NT2/D1 (cell line): Measurements from ENCODE around the gene EHHADH.

Experiments used
- DNase-seq: peaks from one replicate; pipeline ENCODE4 v3.0.0-alpha.2; 2011; ENCODE audit warnings: low read depth, low spot score
- H3K27me3 ChIP-seq: 2 replicates; pipeline ENCODE4 v1.6.0; 2011; ENCODE audit warnings: mild to moderate bottlenecking; ENCODE audit not compliant: insufficient read length, insufficient read depth
- H3K36me3 ChIP-seq: 2 replicates; pipeline ENCODE4 v1.6.1; 2011; ENCODE audit warnings: mild to moderate bottlenecking, low read length, mixed read lengths; ENCODE audit not compliant: insufficient read depth, insufficient read length
- H3K4me1 ChIP-seq: 2 replicates; pipeline ENCODE4 v1.5.1; 2011; ENCODE audit not compliant: insufficient read depth, insufficient read length
- H3K4me3 ChIP-seq: 2 replicates; pipeline ENCODE4 v1.5.1; 2011; ENCODE audit warnings: low read depth; ENCODE audit not compliant: insufficient read length
- H3K9ac ChIP-seq: 2 replicates; pipeline ENCODE4 v1.6.0; 2011; ENCODE audit warnings: low read depth; ENCODE audit not compliant: insufficient read length
- H3K9me3 ChIP-seq: 2 replicates; pipeline ENCODE4 v1.5.1; 2011; ENCODE audit warnings: mild to moderate bottlenecking, low read length; ENCODE audit not compliant: insufficient read depth
- SUZ12 ChIP-seq: IDR thresholded peaks from 2 replicates; pipeline ENCODE4 v1.6.1; 2011; ENCODE audit not compliant: insufficient read length, insufficient read depth; ENCODE audit errors: extremely low read depth
- YY1 ChIP-seq: IDR thresholded peaks from 2 replicates; pipeline ENCODE4 v1.6.1; 2011; ENCODE audit not compliant: insufficient read length, insufficient read depth
- ZNF274 ChIP-seq: IDR thresholded peaks from 2 replicates; pipeline ENCODE4 v1.6.1; 2011; ENCODE audit warnings: mild to moderate bottlenecking, low read depth, low read length

Gene EHHADH

GRCh38 chr3:185280572-185281365 lies 26.9 kb upstream of the EHHADH start:
- no peaks in the 10 kb centered on the region for H3K4me1 ChIP-seq
- H3K36me3 ChIP-seq: peaks cover 11% of the 10 kb centered on the region
- no peak overlapping the region for H3K4me3 ChIP-seq
- TF ChIP-seq ZNF274: no peak
- TF ChIP-seq YY1: no peak
- TF ChIP-seq SUZ12: no peak
- H3K9ac ChIP-seq: no peak overlapping the region
- H3K27me3 ChIP-seq: no peaks in the 10 kb centered on the region
- no peaks in the 10 kb centered on the region for H3K9me3 ChIP-seq
- DNase-seq: peak; percentile 28

- H3K4me3 ChIP-seq: no peak overlapping the region
- no peaks in the 10 kb centered on the region for H3K27me3 ChIP-seq
- TF ChIP-seq ZNF274 (no peak), SUZ12 (no peak), YY1 (no peak)
- H3K9ac ChIP-seq: no peak overlapping the region
- DNase-seq: no peak
- H3K36me3 ChIP-seq: peaks cover 6% of the 10 kb centered on the region
- H3K9me3 ChIP-seq: no peaks in the 10 kb centered on the region
- no peaks in the 10 kb centered on the region for H3K4me1 ChIP-seq
Measured at GRCh38 chr3:185279587-185280138, 25.8 kb upstream of the EHHADH start.

GRCh38 chr3:185276415-185276814 lies 22.6 kb upstream of the EHHADH start:
- no peaks in the 10 kb centered on the region for H3K27me3 ChIP-seq
- H3K4me3 ChIP-seq: no peak overlapping the region
- TF ChIP-seq SUZ12 (no peak), YY1 (no peak), ZNF274 (no peak)
- no peaks in the 10 kb centered on the region for H3K9me3 ChIP-seq
- no peak for DNase-seq
- peaks cover 6% of the 10 kb centered on the region for H3K36me3 ChIP-seq
- H3K9ac ChIP-seq: no peak overlapping the region
- no peaks in the 10 kb centered on the region for H3K4me1 ChIP-seq

DNA sequence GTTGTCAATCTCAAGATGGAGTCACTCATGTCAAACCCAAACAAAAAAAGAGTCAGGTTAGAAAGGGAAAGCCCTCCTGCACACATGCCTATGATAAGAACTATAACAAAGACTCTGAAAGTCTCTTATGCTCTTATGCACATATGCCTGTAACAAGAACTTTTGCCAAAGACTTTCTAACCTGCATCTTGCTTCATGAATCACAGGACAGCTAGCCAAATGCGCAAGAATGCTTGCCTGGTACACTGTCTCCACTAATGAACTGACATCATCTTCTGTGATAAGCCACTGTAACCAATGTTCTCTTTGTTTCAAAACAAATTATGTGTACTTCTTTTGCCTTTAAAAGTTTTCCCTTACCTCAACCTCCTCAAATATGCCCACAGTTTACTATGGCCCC lies 18.2 kb upstream of the EHHADH start:
- H3K9me3 ChIP-seq: no peaks in the 10 kb centered on the region
- no peak overlapping the region for H3K4me3 ChIP-seq
- TF ChIP-seq YY1: no peak
- TF ChIP-seq SUZ12: no peak
- TF ChIP-seq ZNF274: no peak
- no peaks in the 10 kb centered on the region for H3K27me3 ChIP-seq
- no peaks in the 10 kb centered on the region for H3K36me3 ChIP-seq
- no peak overlapping the region for H3K9ac ChIP-seq
- peaks cover 2% of the 10 kb centered on the region for H3K4me1 ChIP-seq
- DNase-seq: no peak

DNA sequence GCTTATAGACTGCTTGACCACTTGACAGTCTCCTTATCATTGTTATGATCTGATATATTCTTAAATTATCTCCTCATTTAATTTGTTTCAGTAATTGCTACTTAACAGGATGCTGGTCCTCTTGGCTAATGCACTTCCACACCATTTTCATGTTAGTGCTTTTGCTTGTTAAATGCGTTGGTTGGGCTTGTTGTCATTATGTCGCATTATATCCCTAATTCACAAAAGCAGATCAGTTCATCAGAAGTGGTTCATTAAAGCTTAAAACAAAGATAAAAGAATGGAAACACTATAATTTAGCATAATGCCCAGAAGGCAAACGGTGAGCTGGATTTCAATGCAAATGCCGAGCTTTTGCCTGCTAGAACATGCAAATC lies 17.1 kb upstream of the EHHADH start:
- no peak for TF ChIP-seq YY1
- no peak for TF ChIP-seq SUZ12
- no peak for TF ChIP-seq ZNF274
- Histone ChIP-seq H3K9ac (no peak overlapping the region), H3K4me1 (peaks cover 2% of the 10 kb centered on the region), H3K4me3 (no peak overlapping the region), H3K36me3 (no peaks in the 10 kb centered on the region), H3K9me3 (no peaks in the 10 kb centered on the region), H3K27me3 (no peaks in the 10 kb centered on the region)
- no peak for DNase-seq

- DNase-seq: no peak
- peaks cover 2% of the 10 kb centered on the region for H3K4me1 ChIP-seq
- H3K27me3 ChIP-seq: no peaks in the 10 kb centered on the region
- H3K9ac ChIP-seq: no peak overlapping the region
- H3K9me3 ChIP-seq: no peaks in the 10 kb centered on the region
- no peak overlapping the region for H3K4me3 ChIP-seq
- H3K36me3 ChIP-seq: no peaks in the 10 kb centered on the region
- TF ChIP-seq ZNF274 (no peak), YY1 (no peak), SUZ12 (no peak)
Measured at GRCh38 chr3:185270262-185270955, 16.6 kb upstream of the EHHADH start.
